Small intestine (tissue), 7 donors: ENCODE data around the gene MUC20. TPM values are rescaled to one million over a fixed set of nuclear protein-coding genes. Genes with fewer than 3 reads are reported as not detected.
"Not testable (repeated sequence)": the region's sequence is repeated elsewhere in the genome, so short reads cannot be mapped to it uniquely, and the experiment has no call there.

ENCODE experiments used
- DNase-seq, 2 donors: peaks; one replicate each; pipeline versions ENCODE4 v3.0.0 to v3.0.0-alpha.2; 2013
- FAIRE-seq: peaks from 2 replicates; lab custom pipeline; 2012; peaks lifted over from hg19 to GRCh38; lab: Jason Lieb, UNC
- H3K27ac ChIP-seq, 3 donors: one replicate each; pipeline ENCODE4 v1.5.1; 2013; ENCODE audit warnings: low read length in 2 of 3, mild to moderate bottlenecking in 2 of 3, control low read depth in 1 of 3, inconsistent platforms in 1 of 3, low read depth in 1 of 3, moderate library complexity in 1 of 3
- H3K27me3 ChIP-seq, 3 donors: one replicate each; pipeline ENCODE4 v1.6.1; 2013; ENCODE audit warnings: low read length in 3 of 3, inconsistent platforms in 1 of 3; ENCODE audit not compliant: control insufficient read depth in 3 of 3, insufficient read depth in 3 of 3
- H3K36me3 ChIP-seq, 3 donors: one replicate each; pipeline ENCODE4 v1.6.1; 2013; ENCODE audit warnings: low read length in 3 of 3, inconsistent platforms in 1 of 3, low read depth in 1 of 3, mild to moderate bottlenecking in 1 of 3, moderate library complexity in 1 of 3; ENCODE audit not compliant: control insufficient read depth in 3 of 3, insufficient read depth in 2 of 3
- H3K4me1 ChIP-seq, 3 donors: one replicate each; pipeline ENCODE4 v1.6.1; 2013; ENCODE audit warnings: low read length in 2 of 3, inconsistent platforms in 1 of 3, low read depth in 1 of 3, mild to moderate bottlenecking in 1 of 3, moderate library complexity in 1 of 3; ENCODE audit not compliant: control insufficient read depth in 3 of 3, insufficient read depth in 2 of 3
- H3K4me3 ChIP-seq, 3 donors: one replicate each; pipeline ENCODE4 v1.5.1; 2013; ENCODE audit warnings: low read length in 3 of 3, control low read depth in 1 of 3, inconsistent platforms in 1 of 3, low read depth in 1 of 3, mild to moderate bottlenecking in 1 of 3, moderate library complexity in 1 of 3
- H3K9me3 ChIP-seq, 2 donors: one replicate each; pipeline ENCODE4 v1.6.1; 2013; ENCODE audit warnings: low read depth in 1 of 2, low read length in 1 of 2; ENCODE audit not compliant: control insufficient read depth in 2 of 2, insufficient read depth in 1 of 2
- WGBS, 3 donors: extraction: QIAGEN DNeasy Blood & Tissue Kit; methylation state at CpG; one replicate each; pipeline ENCODE4 v1.1.7; 2013; 5-methylcytosine and 5-hydroxymethylcytosine counted together
- polyA plus RNA-seq, 4 donors: library from polyadenylated mRNA; stranded (reverse) in 3 of 4; unstranded in 1 of 4; fragments of 200-250 nt in 3 of 4; fragments of 120-200 nt in 1 of 4; gene quantifications; one replicate each; pipeline versions ENCODE4 v1.2.1 to v1.2.3, GENCODE V29; 2013
- donor health status: healthy with polysubstance abuse.
- donor health status: control.
- donor health status: control.
- donor health status: Bipolar disorder and iron deficiency.
- donor health status: healthy.

Gene MUC20
- polyA plus RNA-seq, 4 donors = 16.8 to 54.6 (median 22.3) TPM

- FAIRE-seq, H3K4me3 ChIP-seq, H3K9me3 ChIP-seq, DNase-seq, H3K27me3 ChIP-seq: not testable (repeated sequence)
- WGBS, 3 donors = 22 to 63% (median 41%) methylated on average over 12 of the region's 13 CpGs
- H3K4me1 ChIP-seq = peaks cover 0 to 16% (median 3%) of the 10 kb centered on the region in 3 donors
- H3K27ac ChIP-seq = peak overlapping the region in 2 of 3 donors; percentile 41 to 89
- peaks cover 7 to 48% (median 14%) of the 10 kb centered on the region in 3 donors for H3K36me3 ChIP-seq
These were observed 38.6 kb upstream of the MUC20 start for GRCh38 chr3:195682104-195682742.

DNA sequence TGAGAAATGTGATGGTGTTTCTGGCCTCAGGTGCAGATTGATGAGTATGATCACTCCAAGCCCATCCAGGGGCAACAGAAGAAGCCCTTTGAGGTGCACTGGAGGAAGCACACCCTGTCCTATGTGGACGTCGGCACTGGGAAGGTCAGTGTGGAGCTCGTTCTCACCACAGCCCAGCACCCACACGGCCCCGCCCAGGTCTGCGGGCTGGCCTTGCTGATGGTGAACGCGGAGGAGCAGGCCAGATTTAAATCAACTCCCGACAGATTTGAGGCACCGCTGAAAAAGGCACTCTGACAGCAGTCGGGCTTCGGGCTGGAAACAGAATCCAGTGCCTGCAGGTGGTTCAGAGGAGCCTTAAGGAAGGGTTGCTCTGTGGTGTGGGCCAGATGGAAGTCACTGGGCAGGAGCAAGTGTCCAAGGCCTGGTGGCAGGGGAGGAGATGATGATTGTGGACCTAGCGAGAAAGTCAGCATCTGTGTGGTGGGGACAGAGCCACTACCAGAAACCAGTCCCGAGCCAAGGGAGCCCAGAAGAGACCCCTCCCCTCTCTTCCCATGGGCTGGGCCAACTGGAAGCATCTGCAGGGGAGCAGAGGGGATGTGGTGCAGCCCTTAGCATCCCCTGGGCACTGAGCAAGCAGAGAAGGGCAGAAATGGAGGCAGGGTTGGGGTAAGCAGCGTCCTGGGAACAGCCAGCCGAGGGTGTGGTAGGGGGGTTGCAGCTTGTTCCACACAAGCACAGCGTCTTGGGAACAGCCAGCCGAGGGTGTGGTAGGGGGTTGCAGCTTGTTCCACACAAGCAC, 36.9 kb upstream of the MUC20 start:
- peaks cover 2 to 41% (median 10%) of the 10 kb centered on the region in 3 donors for H3K36me3 ChIP-seq
- H3K27me3 ChIP-seq, H3K9me3 ChIP-seq, FAIRE-seq, H3K4me3 ChIP-seq: not testable (repeated sequence)
- H3K4me1 ChIP-seq = peaks cover 0 to 16% (median 3%) of the 10 kb centered on the region in 3 donors
- WGBS, 3 donors = 25 to 78% (median 45%) methylated on average over 18 of the region's 18 CpGs
- peak overlapping the region; percentile 84 to 100 (median 89) for H3K27ac ChIP-seq
- DNase-seq = peak; percentile 48 to 81

DNA sequence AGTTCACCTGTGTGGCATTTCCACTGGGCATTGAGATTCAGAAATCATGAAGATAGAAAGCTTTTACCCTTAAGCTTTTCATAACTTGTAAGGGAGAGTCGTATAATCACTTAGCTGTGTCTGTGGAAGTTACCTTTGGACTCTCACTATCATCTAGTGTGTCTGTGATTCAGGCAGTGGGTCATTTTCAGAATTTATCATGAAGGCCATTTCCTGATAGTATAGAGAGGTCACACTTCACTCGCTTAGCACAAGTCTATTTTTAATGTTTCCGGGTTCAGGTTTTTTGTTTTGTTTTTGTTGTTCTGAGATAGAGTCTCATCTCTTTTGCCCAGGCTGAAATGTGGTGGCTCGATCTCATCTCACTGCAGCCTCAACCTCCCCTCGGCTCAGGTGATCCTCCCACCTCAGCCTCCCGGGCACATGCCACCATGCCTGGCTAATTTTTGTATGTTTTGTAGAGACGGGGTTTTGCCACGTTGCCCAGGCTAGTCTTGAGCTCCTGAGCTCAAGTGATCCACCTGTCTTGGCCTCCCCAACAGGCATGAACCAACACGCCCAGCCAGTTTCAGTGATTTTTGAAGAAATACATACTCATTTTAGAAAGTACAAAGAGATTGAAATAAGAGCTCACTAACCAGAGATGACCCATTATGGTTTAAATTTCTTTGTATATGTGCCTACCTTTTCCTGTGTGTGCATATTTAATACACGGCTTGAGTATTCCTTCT, 36.1 kb upstream of the MUC20 start:
- not testable (repeated sequence) for H3K27me3 ChIP-seq, H3K9me3 ChIP-seq, H3K4me3 ChIP-seq, FAIRE-seq
- peak; percentile 86 to 94 for DNase-seq
- Histone ChIP-seq H3K36me3 (peaks cover 5 to 42% (median 10%) of the 10 kb centered on the region in 3 donors), H3K27ac (peak overlapping the region; percentile 84 to 100 (median 89)), H3K4me1 (peaks cover 0 to 19% (median 3%) of the 10 kb centered on the region in 3 donors)
- 53 to 70% (median 58%) methylated on average over 7 to 8 of the region's 10 CpGs for WGBS, 3 donors

- H3K27ac ChIP-seq, H3K4me3 ChIP-seq, FAIRE-seq, H3K27me3 ChIP-seq, DNase-seq, H3K9me3 ChIP-seq: not testable (repeated sequence)
- H3K36me3 ChIP-seq = peaks cover 8 to 45% (median 10%) of the 10 kb centered on the region in 3 donors
- WGBS, 3 donors = 92 to 95% (median 94%) methylated on average over 13 to 15 of the region's 15 CpGs
- peaks cover 0 to 20% (median 3%) of the 10 kb centered on the region in 3 donors for H3K4me1 ChIP-seq
These were observed 34.1 kb upstream of the MUC20 start for GRCh38 chr3:195686537-195687208.

GRCh38 chr3:195687209-195687760, 33.5 kb upstream of the MUC20 start:
- WGBS, 3 donors = 91 to 96% (median 93%) methylated on average over 15 of the region's 15 CpGs
- peaks cover 0 to 20% (median 3%) of the 10 kb centered on the region in 3 donors for H3K4me1 ChIP-seq
- not testable (repeated sequence) for FAIRE-seq, H3K27me3 ChIP-seq, H3K27ac ChIP-seq, H3K9me3 ChIP-seq, H3K4me3 ChIP-seq
- DNase-seq = peak; percentile 45 to 90
- peaks cover 10 to 50% (median 12%) of the 10 kb centered on the region in 3 donors for H3K36me3 ChIP-seq

DNA sequence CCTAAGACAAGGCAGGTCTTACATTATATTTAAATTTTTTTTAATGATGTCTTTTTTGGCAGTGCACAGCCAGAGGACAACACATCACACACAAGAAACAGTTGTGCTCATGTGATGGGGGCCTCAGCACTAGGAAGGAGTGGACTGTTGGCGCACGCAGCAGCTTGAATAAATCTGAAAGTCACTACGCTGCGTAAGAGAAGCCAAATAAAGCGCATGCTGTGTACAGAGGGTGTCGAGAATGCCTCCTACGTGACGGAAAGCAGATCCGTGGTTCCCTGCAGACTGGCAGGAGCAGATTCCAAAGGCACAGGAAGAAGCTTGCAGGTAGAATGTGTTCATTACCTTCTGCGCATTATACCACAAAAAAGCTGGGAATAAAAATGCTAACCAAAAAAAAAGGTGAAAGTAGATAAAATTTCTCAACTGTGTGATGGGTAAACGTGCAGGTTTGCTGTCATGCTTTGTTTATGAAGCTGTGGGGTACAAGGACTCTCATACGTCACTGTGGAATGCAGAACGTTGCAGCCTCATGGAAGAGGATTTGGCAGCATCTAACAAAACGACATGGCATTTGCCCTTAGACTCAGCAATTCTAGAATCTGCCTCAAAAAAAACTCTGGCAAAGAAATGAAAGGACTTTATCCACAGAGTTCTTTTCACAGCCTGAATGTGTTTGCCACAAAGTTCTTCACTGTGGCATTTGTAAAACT, 32.2 kb upstream of the MUC20 start:
- peaks cover 0 to 16% (median 3%) of the 10 kb centered on the region in 3 donors for H3K4me1 ChIP-seq
- peak in 1 of 2 donors; percentile 32 for DNase-seq
- H3K36me3 ChIP-seq = peaks cover 6 to 52% (median 19%) of the 10 kb centered on the region in 3 donors
- WGBS, 3 donors = 62 to 70% (median 68%) methylated on average over 4 to 6 of the region's 14 CpGs
- not testable (repeated sequence) for H3K27me3 ChIP-seq, H3K27ac ChIP-seq, H3K4me3 ChIP-seq, FAIRE-seq, H3K9me3 ChIP-seq
